ENCODE results near the gene DCT.

The DCT gene

DNA sequence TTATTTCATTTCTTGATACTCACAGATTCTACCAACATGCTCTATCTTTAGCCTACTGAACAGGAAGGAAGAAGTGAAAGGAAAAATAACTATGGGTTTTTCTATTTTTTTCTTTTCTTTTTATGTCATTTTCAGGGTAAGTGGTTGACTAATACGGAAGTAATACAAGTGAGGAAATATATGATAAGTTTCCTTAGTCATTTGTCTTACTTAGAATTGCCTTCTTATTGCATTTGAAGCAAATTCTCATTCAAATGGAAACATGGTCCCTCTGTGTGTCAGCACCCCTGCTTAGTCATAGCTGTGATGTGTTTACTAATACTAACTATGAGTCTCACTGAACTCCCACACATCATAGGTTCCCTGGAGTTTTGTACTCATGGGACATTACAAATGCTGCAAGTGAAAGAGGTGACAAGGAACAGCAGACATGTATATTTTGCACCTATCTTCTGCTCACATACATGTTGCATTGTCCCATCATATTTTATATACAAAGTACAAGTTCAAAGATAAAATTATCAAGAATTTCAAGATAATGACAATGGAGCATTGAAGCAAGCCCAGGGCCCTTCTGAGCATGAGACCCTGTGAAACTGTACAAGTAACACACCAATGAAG is 60.1 kb downstream of the DCT start:
- in situ Hi-C loops (cut with MboI; ENCODE audit: low sequenced_read_pairs, unreplicated experiment), result no loop called here
- no peak for DNase-seq (ENCODE audit: low spot score)
- TF ChIP-seq, protein P1, sequence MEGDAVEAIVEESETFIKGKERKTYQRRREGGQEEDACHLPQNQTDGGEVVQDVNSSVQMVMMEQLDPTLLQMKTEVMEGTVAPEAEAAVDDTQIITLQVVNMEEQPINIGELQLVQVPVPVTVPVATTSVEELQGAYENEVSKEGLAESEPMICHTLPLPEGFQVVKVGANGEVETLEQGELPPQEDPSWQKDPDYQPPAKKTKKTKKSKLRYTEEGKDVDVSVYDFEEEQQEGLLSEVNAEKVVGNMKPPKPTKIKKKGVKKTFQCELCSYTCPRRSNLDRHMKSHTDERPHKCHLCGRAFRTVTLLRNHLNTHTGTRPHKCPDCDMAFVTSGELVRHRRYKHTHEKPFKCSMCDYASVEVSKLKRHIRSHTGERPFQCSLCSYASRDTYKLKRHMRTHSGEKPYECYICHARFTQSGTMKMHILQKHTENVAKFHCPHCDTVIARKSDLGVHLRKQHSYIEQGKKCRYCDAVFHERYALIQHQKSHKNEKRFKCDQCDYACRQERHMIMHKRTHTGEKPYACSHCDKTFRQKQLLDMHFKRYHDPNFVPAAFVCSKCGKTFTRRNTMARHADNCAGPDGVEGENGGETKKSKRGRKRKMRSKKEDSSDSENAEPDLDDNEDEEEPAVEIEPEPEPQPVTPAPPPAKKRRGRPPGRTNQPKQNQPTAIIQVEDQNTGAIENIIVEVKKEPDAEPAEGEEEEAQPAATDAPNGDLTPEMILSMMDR (IDR thresholded peaks at IDR 0.05; ENCODE audit: borderline replicate concordance, control extremely low read depth, extremely low read depth, insufficient read depth, missing control alignments), result no peak

DNA sequence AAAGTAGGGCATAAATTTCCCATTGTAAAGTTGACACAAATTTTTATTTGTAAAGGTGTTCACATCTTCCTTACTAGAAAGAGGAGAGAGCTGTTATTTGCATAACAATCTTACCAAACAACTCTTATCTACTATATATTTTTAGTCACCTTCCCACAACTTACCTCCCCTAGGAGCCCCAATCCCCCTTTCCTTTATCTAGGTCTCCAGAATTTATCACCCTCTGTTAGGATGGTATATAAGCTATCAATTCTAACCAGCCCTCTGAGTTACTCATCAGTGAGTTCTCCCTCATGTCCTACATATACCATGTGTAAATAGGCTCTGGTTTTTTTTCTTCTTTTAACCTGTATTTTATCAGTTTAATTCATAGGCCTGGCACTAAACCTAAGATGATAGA is 62.2 kb downstream of the DCT start:
- TF ChIP-seq, protein P1 (IDR thresholded peaks at IDR 0.05; ENCODE audit: borderline replicate concordance, control extremely low read depth, extremely low read depth, insufficient read depth, missing control alignments), result no peak
- in situ Hi-C loops (cut with MboI; ENCODE audit: low sequenced_read_pairs, unreplicated experiment), result no loop called here
- DNase-seq (ENCODE audit: low spot score), result no peak

DNA sequence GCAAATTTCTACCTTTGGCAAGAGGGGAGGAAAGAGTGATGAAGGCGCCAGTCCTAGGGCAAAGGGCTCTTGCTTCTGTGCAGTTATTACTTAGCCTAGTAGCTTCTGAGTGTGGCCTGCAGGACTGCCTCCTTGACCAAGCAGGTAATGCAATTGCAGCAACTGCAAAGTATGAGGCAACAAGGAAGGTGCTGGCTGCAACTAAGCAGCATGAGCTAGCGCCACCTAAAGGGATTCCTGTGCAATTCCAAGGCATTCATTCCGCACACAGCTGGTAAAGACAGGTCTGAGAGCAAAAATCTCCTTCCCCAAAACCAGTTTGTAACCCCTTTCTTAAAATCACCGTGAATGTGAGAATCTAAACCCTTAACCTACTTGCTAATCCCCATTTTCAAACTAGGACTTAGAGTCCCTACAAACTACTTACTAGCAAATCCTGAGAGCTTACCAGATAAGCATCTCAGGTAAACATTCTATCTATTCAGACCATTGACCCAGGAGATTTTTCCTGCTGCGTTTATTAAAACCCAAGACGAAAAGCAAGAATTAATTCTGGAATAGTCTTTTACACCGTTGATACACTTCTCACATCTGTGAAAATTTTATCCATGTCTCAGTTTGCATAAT is 62.9 kb downstream of the DCT start:
- in situ Hi-C loops (cut with MboI; ENCODE audit: low sequenced_read_pairs, unreplicated experiment), result no loop called here
- DNase-seq (ENCODE audit: low spot score), result no peak
- TF ChIP-seq, protein P1 (IDR thresholded peaks at IDR 0.05; ENCODE audit: borderline replicate concordance, control extremely low read depth, extremely low read depth, insufficient read depth, missing control alignments), result no peak

DNA sequence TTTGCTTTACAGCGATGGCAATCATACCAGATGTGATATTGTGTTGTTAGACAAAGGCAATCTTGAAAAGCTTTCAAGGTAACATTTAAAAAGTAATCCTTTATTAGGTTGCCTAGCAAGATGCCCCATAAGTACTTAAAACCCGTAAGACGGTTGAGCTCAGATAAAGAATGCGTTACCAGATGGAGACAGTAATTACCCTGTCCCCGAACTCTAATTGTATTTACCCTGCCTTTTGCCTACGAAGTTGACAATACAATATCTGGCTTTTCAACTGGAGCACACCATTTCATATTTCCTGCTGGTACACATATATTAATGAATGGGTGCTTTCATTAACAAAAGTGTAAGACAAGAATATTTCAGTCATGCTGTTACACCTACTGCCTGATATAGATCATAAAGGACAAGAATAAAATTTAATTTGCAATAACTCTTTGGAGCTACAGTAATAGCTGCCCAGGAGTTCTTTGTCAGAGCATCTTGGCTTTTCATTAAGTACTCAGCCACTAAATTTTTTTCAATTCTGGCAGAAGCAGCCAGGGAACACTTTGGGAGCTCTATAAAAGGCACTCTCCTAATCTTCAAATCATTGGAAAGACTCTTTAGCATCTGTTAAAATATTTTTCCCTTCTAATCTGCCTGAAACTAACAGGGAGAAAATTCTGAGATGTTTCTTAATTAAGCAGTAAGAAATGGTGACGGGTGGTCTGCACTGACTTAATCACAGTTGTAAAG is 63.8 kb downstream of the DCT start:
- DNase-seq (ENCODE audit: low spot score), result no peak
- TF ChIP-seq, protein P1 (IDR thresholded peaks at IDR 0.05; ENCODE audit: borderline replicate concordance, control extremely low read depth, extremely low read depth, insufficient read depth, missing control alignments), result no peak
- in situ Hi-C loops (cut with MboI; ENCODE audit: low sequenced_read_pairs, unreplicated experiment), result no loop called here

DNA sequence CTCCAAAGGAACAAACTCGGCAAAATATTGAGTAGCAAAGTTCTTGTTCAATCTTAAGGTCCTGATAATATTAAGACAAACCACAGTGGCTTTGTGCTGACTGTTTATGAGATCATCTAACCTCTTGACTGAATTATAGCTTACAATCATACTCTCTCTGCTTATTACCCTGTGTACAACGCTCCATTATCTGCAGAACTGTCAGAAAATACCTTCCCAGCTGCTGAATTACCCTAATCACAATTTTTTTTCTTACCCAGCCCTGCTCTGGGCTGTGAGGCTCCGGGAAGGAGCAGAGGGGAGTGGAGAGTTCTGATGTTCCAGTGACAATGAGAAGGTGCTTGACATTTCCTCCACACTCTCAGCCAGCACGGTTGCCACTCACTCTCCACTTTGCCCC is 64.8 kb downstream of the DCT start:
- TF ChIP-seq, protein P1 (IDR thresholded peaks at IDR 0.05; ENCODE audit: borderline replicate concordance, control extremely low read depth, extremely low read depth, insufficient read depth, missing control alignments), result no peak
- in situ Hi-C loops (cut with MboI; ENCODE audit: low sequenced_read_pairs, unreplicated experiment), result no loop called here
- DNase-seq (ENCODE audit: low spot score), result no peak

DNA sequence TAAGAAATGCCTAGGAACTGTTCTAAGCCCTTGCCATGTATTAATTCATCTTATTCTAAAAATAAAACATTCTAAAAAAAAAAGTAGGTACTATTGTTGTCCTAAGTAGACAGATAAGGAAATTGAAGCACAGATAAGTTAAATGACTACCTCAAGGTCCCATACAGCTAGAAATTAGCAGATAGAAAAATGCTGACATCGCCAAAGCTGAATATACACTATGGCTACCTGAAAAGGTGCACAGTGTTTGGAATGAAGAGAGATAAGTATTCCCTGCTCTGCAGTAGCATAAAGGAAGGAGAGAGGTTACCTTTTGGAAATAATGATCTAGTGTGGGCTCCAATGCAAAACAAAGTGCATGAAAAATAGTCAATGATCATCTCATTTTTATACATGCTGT is 65.3 kb downstream of the DCT start:
- in situ Hi-C loops (cut with MboI; ENCODE audit: low sequenced_read_pairs, unreplicated experiment), result no loop called here
- TF ChIP-seq, protein P1 (IDR thresholded peaks at IDR 0.05; ENCODE audit: borderline replicate concordance, control extremely low read depth, extremely low read depth, insufficient read depth, missing control alignments), result no peak
- no peak for DNase-seq (ENCODE audit: low spot score)

Measured in GM13976 (cell line).